Measurements from ENCODE around the gene SLC5A5. TPM values are rescaled to one million over a fixed set of nuclear protein-coding genes. Genes with fewer than 3 reads are reported as not detected.

SLC5A5 gene
- total and polyA plus RNA-seq, 2 of the 4 experiments (the other 2 are of a cell fraction), result not detected

DNA sequence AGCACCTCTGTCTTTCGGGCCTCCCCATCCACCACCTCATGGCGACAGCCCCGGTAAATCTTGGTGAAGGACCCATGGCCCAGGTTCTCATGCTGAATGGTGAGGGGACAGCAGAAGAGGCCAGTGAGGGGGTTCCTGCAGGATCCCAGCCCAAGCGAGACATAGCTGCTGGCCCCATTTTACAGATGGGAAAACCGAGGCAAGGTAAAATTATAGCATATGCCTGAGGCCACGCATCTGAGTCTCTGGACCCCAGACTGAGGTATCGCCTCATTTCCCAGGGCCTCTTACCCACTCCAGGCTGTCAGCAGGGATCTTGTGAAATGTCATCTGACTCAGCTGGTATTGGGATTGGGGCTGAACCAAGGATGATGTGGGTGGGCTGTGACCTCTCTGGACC lies 33.8 kb upstream of the SLC5A5 start:
- Histone ChIP-seq H3K14ac (replicated peaks; ENCODE audit: low read depth, low read length) (no peak overlapping the region), H2BK15ac (ENCODE audit: low read depth, low read length) (no peak overlapping the region), H3K36me3 (ENCODE audit: control insufficient read depth, insufficient read depth, low read length) (no peaks in the 10 kb centered on the region), H2AK5ac (ENCODE audit: low read depth, low read length) (no peak overlapping the region), H4K20me1 (ENCODE audit: insufficient read depth, low read length) (no peaks in the 10 kb centered on the region), H3K18ac (ENCODE audit: low read depth, low read length) (no peak overlapping the region), H3K9me1 (ENCODE audit: insufficient read depth, low read length) (no peaks in the 10 kb centered on the region), H3K4ac (ENCODE audit: low read depth, low read length) (no peak overlapping the region), H4K5ac (ENCODE audit: low read depth, low read length) (no peak overlapping the region), H3K27ac (ENCODE audit: insufficient read depth, low read length) (no peak overlapping the region), H3K4me1 (ENCODE audit: control insufficient read depth, insufficient read depth, low read length) (peaks cover 4% of the 10 kb centered on the region), H3K56ac (ENCODE audit: extremely low read depth, insufficient read depth, low read length) (no peak overlapping the region), H2BK120ac (ENCODE audit: low read depth, low read length) (no peak overlapping the region), H3K23ac (ENCODE audit: low read depth, low read length) (no peak overlapping the region), H3K79me1 (ENCODE audit: low read depth in 1 of 2, low read length in 2 of 2) (no peaks in the 10 kb centered on the region), H3K4me2 (ENCODE audit: low read depth, low read length) (no peak overlapping the region), H3K27me3 (ENCODE audit: control insufficient read depth, insufficient read depth, low read length) (peaks cover 28% of the 10 kb centered on the region), H2AFZ (replicated peaks; ENCODE audit: low read length, poor library complexity) (no peak overlapping the region), H2BK5ac (ENCODE audit: low read depth, low read length, poor library complexity, severe bottlenecking) (no peak overlapping the region), H3K4me3 (ENCODE audit: insufficient read depth, low read depth, low read length) (no peak overlapping the region), H3K9ac (ENCODE audit: low read depth, low read length) (no peak overlapping the region), H4K91ac (ENCODE audit: insufficient read depth, low read depth, low read length) (no peak overlapping the region), H2AK9ac (replicated peaks; ENCODE audit: low read depth, low read length, poor library complexity) (no peak overlapping the region), H4K8ac (ENCODE audit: low read depth in 2 of 2, low read length in 2 of 2) (no peak overlapping the region), H2BK20ac (ENCODE audit: low read depth, low read length) (no peak overlapping the region), H3K9me3 (ENCODE audit: control insufficient read depth, insufficient read depth, low read length) (no peaks in the 10 kb centered on the region)
- DNase-seq (no peak), ATAC-seq (ENCODE audit: low read depth) (no peak)
- no TSS peak for BruUV-seq (replicated peaks)
- no peak for TF ChIP-seq SMC3 (IDR thresholded peaks at IDR 0.05; ENCODE audit: low read depth, low read length)
- no peak for TF ChIP-seq MAZ (IDR thresholded peaks at IDR 0.05; ENCODE audit: borderline replicate concordance, low read depth, low read length)
- TF ChIP-seq, protein P1, sequence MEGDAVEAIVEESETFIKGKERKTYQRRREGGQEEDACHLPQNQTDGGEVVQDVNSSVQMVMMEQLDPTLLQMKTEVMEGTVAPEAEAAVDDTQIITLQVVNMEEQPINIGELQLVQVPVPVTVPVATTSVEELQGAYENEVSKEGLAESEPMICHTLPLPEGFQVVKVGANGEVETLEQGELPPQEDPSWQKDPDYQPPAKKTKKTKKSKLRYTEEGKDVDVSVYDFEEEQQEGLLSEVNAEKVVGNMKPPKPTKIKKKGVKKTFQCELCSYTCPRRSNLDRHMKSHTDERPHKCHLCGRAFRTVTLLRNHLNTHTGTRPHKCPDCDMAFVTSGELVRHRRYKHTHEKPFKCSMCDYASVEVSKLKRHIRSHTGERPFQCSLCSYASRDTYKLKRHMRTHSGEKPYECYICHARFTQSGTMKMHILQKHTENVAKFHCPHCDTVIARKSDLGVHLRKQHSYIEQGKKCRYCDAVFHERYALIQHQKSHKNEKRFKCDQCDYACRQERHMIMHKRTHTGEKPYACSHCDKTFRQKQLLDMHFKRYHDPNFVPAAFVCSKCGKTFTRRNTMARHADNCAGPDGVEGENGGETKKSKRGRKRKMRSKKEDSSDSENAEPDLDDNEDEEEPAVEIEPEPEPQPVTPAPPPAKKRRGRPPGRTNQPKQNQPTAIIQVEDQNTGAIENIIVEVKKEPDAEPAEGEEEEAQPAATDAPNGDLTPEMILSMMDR (conservative IDR thresholded peaks at IDR 0.05; ENCODE audit: low read depth, low read length), result no peak
- TF ChIP-seq RCOR1 (IDR thresholded peaks at IDR 0.05; ENCODE audit: insufficient replicate concordance, low read length), result no peak
- no peak for TF ChIP-seq POLR2A (IDR thresholded peaks at IDR 0.05; ENCODE audit: low read depth, low read length)
- no peak for TF ChIP-seq FOS (IDR thresholded peaks at IDR 0.05; ENCODE audit: low read depth, low read length)
- no peak for TF ChIP-seq RAD21 (IDR thresholded peaks at IDR 0.05; ENCODE audit: low read length)
- no peak for TF ChIP-seq MXI1 (IDR thresholded peaks at IDR 0.05; ENCODE audit: borderline replicate concordance, low read depth, low read length)
- TF ChIP-seq NFE2L2 (IDR thresholded peaks at IDR 0.05; ENCODE audit: low read depth, low read length), result no peak
- TF ChIP-seq CEBPB (IDR thresholded peaks at IDR 0.05; ENCODE audit: low read depth, low read length), result no peak
- TF ChIP-seq RFX5 (IDR thresholded peaks at IDR 0.05; ENCODE audit: low read depth, low read length), result no peak
- TF ChIP-seq, protein P2, sequence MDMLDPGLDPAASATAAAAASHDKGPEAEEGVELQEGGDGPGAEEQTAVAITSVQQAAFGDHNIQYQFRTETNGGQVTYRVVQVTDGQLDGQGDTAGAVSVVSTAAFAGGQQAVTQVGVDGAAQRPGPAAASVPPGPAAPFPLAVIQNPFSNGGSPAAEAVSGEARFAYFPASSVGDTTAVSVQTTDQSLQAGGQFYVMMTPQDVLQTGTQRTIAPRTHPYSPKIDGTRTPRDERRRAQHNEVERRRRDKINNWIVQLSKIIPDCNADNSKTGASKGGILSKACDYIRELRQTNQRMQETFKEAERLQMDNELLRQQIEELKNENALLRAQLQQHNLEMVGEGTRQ (IDR thresholded peaks at IDR 0.05; ENCODE audit: low read depth, low read length), result no peak
- TF ChIP-seq, protein P3, sequence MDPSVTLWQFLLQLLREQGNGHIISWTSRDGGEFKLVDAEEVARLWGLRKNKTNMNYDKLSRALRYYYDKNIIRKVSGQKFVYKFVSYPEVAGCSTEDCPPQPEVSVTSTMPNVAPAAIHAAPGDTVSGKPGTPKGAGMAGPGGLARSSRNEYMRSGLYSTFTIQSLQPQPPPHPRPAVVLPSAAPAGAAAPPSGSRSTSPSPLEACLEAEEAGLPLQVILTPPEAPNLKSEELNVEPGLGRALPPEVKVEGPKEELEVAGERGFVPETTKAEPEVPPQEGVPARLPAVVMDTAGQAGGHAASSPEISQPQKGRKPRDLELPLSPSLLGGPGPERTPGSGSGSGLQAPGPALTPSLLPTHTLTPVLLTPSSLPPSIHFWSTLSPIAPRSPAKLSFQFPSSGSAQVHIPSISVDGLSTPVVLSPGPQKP (IDR thresholded peaks at IDR 0.05; ENCODE audit: borderline replicate concordance, low read depth, low read length), result no peak
- no peak for TF ChIP-seq MAFK (IDR thresholded peaks at IDR 0.05; ENCODE audit: low read depth, low read length)
- no peak for TF ChIP-seq CHD1 (IDR thresholded peaks at IDR 0.05; ENCODE audit: low read depth, low read length)
- TF ChIP-seq BHLHE40 (IDR thresholded peaks at IDR 0.05; ENCODE audit: low read depth, low read length), result no peak
- ChIA-PET POLR2A (ENCODE audit: unreplicated experiment) (no interaction called here), CTCF (no interaction called here)
- WGBS, 2 experiments (ENCODE audit: extremely low coverage in 2 of 2, insufficient read length in 1 of 2), result 86% methylated on average over 3 of the region's 7 CpGs; no CpG with 5 or more reads in 1 of the 2 experiments
- dilution Hi-C loops (cut with HindIII; ENCODE audit: low sequenced_read_pairs, unreplicated experiment), result no loop called here
- intact Hi-C loops (cut with micrococcal nuclease), result no loop called here
- in situ Hi-C loops (cut with MboI; ENCODE audit: low sequenced_read_pairs), result no loop called here
